Neural progenitor cell (in vitro differentiated cells): ENCODE data around the gene DUSP3. TPM values are rescaled to one million over a fixed set of nuclear protein-coding genes. Genes with fewer than 3 reads are reported as not detected.

ENCODE experiments used
- DNase-seq: peaks from one replicate; pipeline ENCODE4 v3.0.0-alpha.2; 2016; ENCODE audit warnings: low spot score
- H2AFZ ChIP-seq: fragments of 200-600 bp; sonication (generic); replicated peaks from 2 replicates; pipeline ENCODE4 v1.6.1; 2016; ENCODE audit warnings: antibody characterized with exemption
- H3F3A ChIP-seq: fragments of 200-600 bp; sonication (generic); 2 replicates; pipeline ENCODE4 v1.6.1; 2016; ENCODE audit warnings: antibody characterized with exemption, low read depth
- H3K27ac ChIP-seq: fragments of 200-600 bp; sonication (generic); 2 replicates; pipeline ENCODE4 v1.5.1; 2016; ENCODE audit warnings: mild to moderate bottlenecking
- H3K27me3 ChIP-seq: fragments of 200-600 bp; sonication (generic); 2 replicates; pipeline ENCODE4 v1.6.1; 2016; ENCODE audit warnings: mild to moderate bottlenecking, moderate library complexity
- H3K36me3 ChIP-seq: fragments of 200-600 bp; sonication (generic); 2 replicates; pipeline ENCODE4 v1.5.1; 2016
- H3K4me1 ChIP-seq: fragments of 200-600 bp; sonication (generic); 2 replicates; pipeline ENCODE4 v1.6.1; 2016; ENCODE audit warnings: mixed run types
- H3K4me2 ChIP-seq: fragments of 200-600 bp; sonication (generic); 2 replicates; pipeline ENCODE4 v1.6.1; 2016
- H3K4me3 ChIP-seq: fragments of 200-600 bp; sonication (generic); 2 replicates; pipeline ENCODE4 v1.5.1; 2016
- H3K79me2 ChIP-seq: fragments of 200-600 bp; sonication (generic); 2 replicates; pipeline ENCODE4 v1.6.1; 2016; ENCODE audit warnings: low read depth
- H3K9ac ChIP-seq: fragments of 200-600 bp; sonication (generic); 2 replicates; pipeline ENCODE4 v1.6.1; 2016
- H3K9me3 ChIP-seq: fragments of 200-600 bp; sonication (generic); 2 replicates; pipeline ENCODE4 v1.5.1; 2016; ENCODE audit warnings: low read depth
- H4K20me1 ChIP-seq: fragments of 200-600 bp; sonication (generic); 2 replicates; pipeline ENCODE4 v1.6.1; 2016; ENCODE audit warnings: low read depth
- H3K27ac Mint-ChIP-seq: 3 replicates; pipeline ENCODE4 v1.8.0; 2021; ENCODE audit warnings: mixed read lengths
- H3K27me3 Mint-ChIP-seq: 2 replicates; pipeline ENCODE4 v1.8.0; 2022; ENCODE audit warnings: low read depth, mild to moderate bottlenecking, inconsistent platforms, moderate library complexity, mixed read lengths; ENCODE audit not compliant: insufficient read depth
- H3K36me3 Mint-ChIP-seq: 3 replicates; pipeline ENCODE4 v1.8.0; 2021; ENCODE audit warnings: mixed read lengths
- H3K4me1 Mint-ChIP-seq: 3 replicates; pipeline ENCODE4 v1.8.0; 2021; ENCODE audit warnings: mixed read lengths
- H3K4me3 Mint-ChIP-seq: 3 replicates; pipeline ENCODE4 v1.8.0; 2021; ENCODE audit warnings: mild to moderate bottlenecking, moderate library complexity, mixed read lengths
- H3K9me3 Mint-ChIP-seq: 3 replicates; pipeline ENCODE4 v1.8.0; 2020; ENCODE audit warnings: mixed read lengths
- EZH2 ChIP-seq: fragments of 200-600 bp; sonication (generic); IDR thresholded peaks from 2 replicates; pipeline ENCODE4 v1.6.1; 2017; ENCODE audit warnings: antibody characterized with exemption, mild to moderate bottlenecking, moderate library complexity
- EZH2phosphoT487 ChIP-seq: fragments of 200-600 bp; sonication (generic); IDR thresholded peaks from 2 replicates; pipeline ENCODE4 v1.6.1; 2017; ENCODE audit warnings: antibody characterized with exemption
- total RNA-seq: library from RNA; depleted of rRNA; stranded (reverse); fragments of >200 nt; gene quantifications from 2 replicates; pipeline ENCODE4 v1.2.3, GENCODE V29; 2015; ENCODE audit warnings: low replicate concordance
- TF ChIP-seq, protein P1 (sequence below): fragments of 200-600 bp; sonication (generic); IDR thresholded peaks from 2 replicates; pipeline ENCODE4 v1.5.1; 2017; ENCODE audit warnings: antibody characterized with exemption, mild to moderate bottlenecking

DUSP3 gene
- total RNA-seq, 1 donor from 2014 or later: 20.8 TPM

DNA sequence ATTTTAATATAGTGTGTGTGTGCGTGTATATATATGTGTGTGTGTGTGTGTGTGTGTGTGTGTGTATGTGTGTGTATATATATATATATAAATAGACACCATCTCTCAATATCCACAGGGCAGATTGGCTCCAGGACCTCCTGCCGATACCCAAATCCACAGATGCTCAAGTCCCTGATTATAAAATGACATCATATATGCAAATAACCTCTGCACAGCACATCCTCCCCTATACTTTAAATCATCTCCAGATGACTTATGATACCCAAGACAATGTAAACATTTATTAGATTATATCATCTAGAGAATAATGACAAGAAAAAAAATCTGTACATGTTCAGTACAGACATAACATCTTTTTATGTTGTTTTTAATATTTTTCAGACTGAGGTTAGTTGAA lies 7.8 kb downstream of the DUSP3 start:
- H3K79me2 ChIP-seq: no peaks in the 10 kb centered on the region
- Mint-ChIP-seq H3K36me3 (peaks cover 26% of the 10 kb centered on the region), H3K4me1 (no peaks in the 10 kb centered on the region), H3K9me3 (no peaks in the 10 kb centered on the region), H3K27me3 (peaks cover 2% of the 10 kb centered on the region), H3K4me3 (no peak overlapping the region), H3K27ac (no peak overlapping the region)
- H3K27ac ChIP-seq: no peak overlapping the region
- H3K9ac ChIP-seq: no peak overlapping the region
- no peaks in the 10 kb centered on the region for H3K36me3 ChIP-seq
- no peaks in the 10 kb centered on the region for H3K9me3 ChIP-seq
- no peaks in the 10 kb centered on the region for H4K20me1 ChIP-seq
- no peak for DNase-seq
- no peaks in the 10 kb centered on the region for H3K27me3 ChIP-seq
- H3K4me2 ChIP-seq: no peak overlapping the region
- peaks cover under 1% of the 10 kb centered on the region for H3F3A ChIP-seq
- no peak overlapping the region for H3K4me3 ChIP-seq
- TF ChIP-seq EZH2phosphoT487: no peak
- TF ChIP-seq, protein P1, sequence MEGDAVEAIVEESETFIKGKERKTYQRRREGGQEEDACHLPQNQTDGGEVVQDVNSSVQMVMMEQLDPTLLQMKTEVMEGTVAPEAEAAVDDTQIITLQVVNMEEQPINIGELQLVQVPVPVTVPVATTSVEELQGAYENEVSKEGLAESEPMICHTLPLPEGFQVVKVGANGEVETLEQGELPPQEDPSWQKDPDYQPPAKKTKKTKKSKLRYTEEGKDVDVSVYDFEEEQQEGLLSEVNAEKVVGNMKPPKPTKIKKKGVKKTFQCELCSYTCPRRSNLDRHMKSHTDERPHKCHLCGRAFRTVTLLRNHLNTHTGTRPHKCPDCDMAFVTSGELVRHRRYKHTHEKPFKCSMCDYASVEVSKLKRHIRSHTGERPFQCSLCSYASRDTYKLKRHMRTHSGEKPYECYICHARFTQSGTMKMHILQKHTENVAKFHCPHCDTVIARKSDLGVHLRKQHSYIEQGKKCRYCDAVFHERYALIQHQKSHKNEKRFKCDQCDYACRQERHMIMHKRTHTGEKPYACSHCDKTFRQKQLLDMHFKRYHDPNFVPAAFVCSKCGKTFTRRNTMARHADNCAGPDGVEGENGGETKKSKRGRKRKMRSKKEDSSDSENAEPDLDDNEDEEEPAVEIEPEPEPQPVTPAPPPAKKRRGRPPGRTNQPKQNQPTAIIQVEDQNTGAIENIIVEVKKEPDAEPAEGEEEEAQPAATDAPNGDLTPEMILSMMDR: no peak
- no peak for TF ChIP-seq EZH2
- H2AFZ ChIP-seq: no peak overlapping the region
- peaks cover 3% of the 10 kb centered on the region for H3K4me1 ChIP-seq

GRCh38 chr17:43769859-43770258 lies 8.9 kb downstream of the DUSP3 start:
- H3K4me1 ChIP-seq: peaks cover 3% of the 10 kb centered on the region
- H3K9ac ChIP-seq: no peak overlapping the region
- H3K27ac Mint-ChIP-seq: no peak overlapping the region
- H3K79me2 ChIP-seq: no peaks in the 10 kb centered on the region
- H3K4me2 ChIP-seq: no peak overlapping the region
- no peaks in the 10 kb centered on the region for H3K9me3 ChIP-seq
- H3K4me3 Mint-ChIP-seq: no peak overlapping the region
- H3K27ac ChIP-seq: no peak overlapping the region
- no peaks in the 10 kb centered on the region for H3K27me3 ChIP-seq
- H3K36me3 Mint-ChIP-seq: peaks cover 24% of the 10 kb centered on the region
- no peak for DNase-seq
- H3K9me3 Mint-ChIP-seq: no peaks in the 10 kb centered on the region
- H3K4me1 Mint-ChIP-seq: no peaks in the 10 kb centered on the region
- H3F3A ChIP-seq: peaks cover 3% of the 10 kb centered on the region
- no peak overlapping the region for H3K4me3 ChIP-seq
- no peaks in the 10 kb centered on the region for H4K20me1 ChIP-seq
- H3K36me3 ChIP-seq: no peaks in the 10 kb centered on the region
- TF ChIP-seq EZH2: no peak
- TF ChIP-seq EZH2phosphoT487: no peak
- TF ChIP-seq, protein P1: no peak
- no peak overlapping the region for H2AFZ ChIP-seq
- H3K27me3 Mint-ChIP-seq: peaks cover 2% of the 10 kb centered on the region

DNA sequence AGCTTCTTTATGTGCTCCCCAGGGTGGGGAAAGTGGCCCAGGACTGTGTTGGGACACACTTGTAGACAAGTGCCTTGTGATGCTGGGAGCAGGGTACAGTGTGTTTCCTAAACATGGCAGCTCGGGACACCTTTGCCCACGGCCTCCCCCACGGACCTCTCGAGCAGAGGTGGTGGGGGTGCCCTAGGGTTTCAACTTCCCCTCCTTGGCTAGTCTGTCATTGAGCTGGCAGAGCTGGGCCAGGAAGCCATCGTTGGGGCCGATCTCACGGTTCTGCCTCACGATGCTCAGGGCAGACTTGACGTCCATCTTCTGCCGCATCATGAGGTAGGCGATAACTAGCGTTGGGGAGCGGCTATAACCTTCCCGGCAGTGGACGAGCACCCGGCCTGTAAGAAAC lies 9.4 kb downstream of the DUSP3 start:
- DNase-seq: no peak
- H3K4me3 Mint-ChIP-seq: no peak overlapping the region
- no peaks in the 10 kb centered on the region for H3K4me1 Mint-ChIP-seq
- Histone ChIP-seq H3K4me1 (peaks cover 3% of the 10 kb centered on the region), H3K27ac (no peak overlapping the region), H4K20me1 (no peaks in the 10 kb centered on the region), H3F3A (peaks cover 3% of the 10 kb centered on the region), H3K27me3 (no peaks in the 10 kb centered on the region), H3K9me3 (no peaks in the 10 kb centered on the region), H3K4me3 (no peak overlapping the region), H2AFZ (no peak overlapping the region), H3K79me2 (no peaks in the 10 kb centered on the region), H3K4me2 (no peak overlapping the region), H3K9ac (no peak overlapping the region), H3K36me3 (no peaks in the 10 kb centered on the region)
- peaks cover 2% of the 10 kb centered on the region for H3K27me3 Mint-ChIP-seq
- H3K27ac Mint-ChIP-seq: no peak overlapping the region
- TF ChIP-seq, protein P1: no peak
- no peak for TF ChIP-seq EZH2
- TF ChIP-seq EZH2phosphoT487: no peak
- no peaks in the 10 kb centered on the region for H3K9me3 Mint-ChIP-seq
- H3K36me3 Mint-ChIP-seq: peaks cover 24% of the 10 kb centered on the region
